ENCODE data around the gene AMBRA1.

The AMBRA1 gene

GRCh38 chr11:46356924-46357482 is 236.8 kb downstream of the AMBRA1 start:
- H4K20me1 ChIP-seq (ENCODE audit: insufficient read depth, low read length), result peaks cover 28% of the 10 kb centered on the region
- H3K9ac ChIP-seq (ENCODE audit: low read depth, low read length), result no peak overlapping the region
- DNase-seq (no peak), ATAC-seq (ENCODE audit: insufficient read depth, low read depth) (no peak)
- H3K4me1 ChIP-seq (ENCODE audit: insufficient read depth, low read length), result peaks cover 34% of the 10 kb centered on the region
- TF ChIP-seq EZH2 (IDR thresholded peaks at IDR 0.05; ENCODE audit: borderline replicate concordance, low read depth, low read length, severe bottlenecking), result no peak
- TF ChIP-seq CTCF (IDR thresholded peaks at IDR 0.05; ENCODE audit: borderline replicate concordance, extremely low read depth, low read length, poor library complexity, severe bottlenecking), result no peak
- no peaks in the 10 kb centered on the region for H3K27me3 ChIP-seq (ENCODE audit: insufficient read depth, low read length, poor library complexity)
- peaks cover 95% of the 10 kb centered on the region for H3K79me2 ChIP-seq (ENCODE audit: insufficient read depth, low read length)
- no peak overlapping the region for H2AFZ ChIP-seq (ENCODE audit: low read depth, low read length)
- H3K36me3 ChIP-seq (ENCODE audit: insufficient read depth, low read length), result peaks cover 39% of the 10 kb centered on the region
- no peak overlapping the region for H3K27ac ChIP-seq (ENCODE audit: low read length)
- no peaks in the 10 kb centered on the region for H3K9me3 ChIP-seq (ENCODE audit: insufficient read depth, low read length, severe bottlenecking)
- no peak overlapping the region for H3K4me3 ChIP-seq (ENCODE audit: low read depth in 1 of 2, low read length in 2 of 2)
- H3K4me2 ChIP-seq (ENCODE audit: insufficient read depth, low read length), result no peak overlapping the region

- H3K27ac ChIP-seq (ENCODE audit: low read length), result peak overlapping the region; percentile 23; the same call in 1 of the 2 replicates
- 0 out of 2 replicates have a peak overlapping the region, but pooled peaks have one; percentile 9 for H3K4me2 ChIP-seq (ENCODE audit: insufficient read depth, low read length)
- H3K4me3 ChIP-seq (ENCODE audit: low read depth in 1 of 2, low read length in 2 of 2), result no peak overlapping the region
- peaks cover 50% of the 10 kb centered on the region for H4K20me1 ChIP-seq (ENCODE audit: insufficient read depth, low read length)
- no peaks in the 10 kb centered on the region for H3K9me3 ChIP-seq (ENCODE audit: insufficient read depth, low read length, severe bottlenecking)
- no peak for TF ChIP-seq EZH2 (IDR thresholded peaks at IDR 0.05; ENCODE audit: borderline replicate concordance, low read depth, low read length, severe bottlenecking)
- no peak for TF ChIP-seq CTCF (IDR thresholded peaks at IDR 0.05; ENCODE audit: borderline replicate concordance, extremely low read depth, low read length, poor library complexity, severe bottlenecking)
- H3K27me3 ChIP-seq (ENCODE audit: insufficient read depth, low read length, poor library complexity), result no peaks in the 10 kb centered on the region
- no peak for ATAC-seq (ENCODE audit: insufficient read depth, low read depth)
- H3K79me2 ChIP-seq (ENCODE audit: insufficient read depth, low read length), result peaks cover 98% of the 10 kb centered on the region
- peaks cover 56% of the 10 kb centered on the region for H3K36me3 ChIP-seq (ENCODE audit: insufficient read depth, low read length)
- peaks cover 50% of the 10 kb centered on the region for H3K4me1 ChIP-seq (ENCODE audit: insufficient read depth, low read length)
- H2AFZ ChIP-seq (ENCODE audit: low read depth, low read length), result no peak overlapping the region
- no peak overlapping the region for H3K9ac ChIP-seq (ENCODE audit: low read depth, low read length)
- peak; percentile 40 for DNase-seq
These were observed 240.1 kb downstream of the AMBRA1 start for GRCh38 chr11:46353698-46354097.

GRCh38 chr11:46352063-46352841 is 241.6 kb downstream of the AMBRA1 start:
- ATAC-seq (ENCODE audit: insufficient read depth, low read depth) (no peak), DNase-seq (peak; percentile 46)
- H3K27ac ChIP-seq (ENCODE audit: low read length), result peak overlapping the region; percentile 51
- no peaks in the 10 kb centered on the region for H3K9me3 ChIP-seq (ENCODE audit: insufficient read depth, low read length, severe bottlenecking)
- H3K4me3 ChIP-seq (ENCODE audit: low read depth in 1 of 2, low read length in 2 of 2), result no peak overlapping the region
- peaks cover 55% of the 10 kb centered on the region for H4K20me1 ChIP-seq (ENCODE audit: insufficient read depth, low read length)
- no peak overlapping the region for H2AFZ ChIP-seq (ENCODE audit: low read depth, low read length)
- peaks cover 59% of the 10 kb centered on the region for H3K4me1 ChIP-seq (ENCODE audit: insufficient read depth, low read length)
- TF ChIP-seq EZH2 (IDR thresholded peaks at IDR 0.05; ENCODE audit: borderline replicate concordance, low read depth, low read length, severe bottlenecking), result no peak
- peak; percentile 81 for TF ChIP-seq CTCF (IDR thresholded peaks at IDR 0.05; ENCODE audit: borderline replicate concordance, extremely low read depth, low read length, poor library complexity, severe bottlenecking)
- peaks cover 96% of the 10 kb centered on the region for H3K79me2 ChIP-seq (ENCODE audit: insufficient read depth, low read length)
- H3K9ac ChIP-seq (ENCODE audit: low read depth, low read length), result no peak overlapping the region
- H3K27me3 ChIP-seq (ENCODE audit: insufficient read depth, low read length, poor library complexity), result no peaks in the 10 kb centered on the region
- no peak overlapping the region for H3K4me2 ChIP-seq (ENCODE audit: insufficient read depth, low read length)
- peaks cover 52% of the 10 kb centered on the region for H3K36me3 ChIP-seq (ENCODE audit: insufficient read depth, low read length)
